Activated CD8-positive, alpha-beta memory T cell treated with anti-CD3 and anti-CD28 coated beads for 4 hours (primary cell): ENCODE data around the gene IL6.
"Not testable (repeated sequence)": the region's sequence is repeated elsewhere in the genome, so short reads cannot be mapped to it uniquely, and the experiment has no call there.

ENCODE experiments used
- DNase-seq, 2 donors: peaks; one replicate each; pipeline ENCODE4 v3.0.0-alpha.2; 2020; ENCODE audit warnings: low read depth in 2 of 2

The IL6 gene

GRCh38 chr7:22726345-22726906 lies 574 bp upstream of the IL6 start:
- DNase-seq = no peak

GRCh38 chr7:22727714-22728035 lies 675 bp downstream of the IL6 start:
- DNase-seq = no peak

- no peak for DNase-seq
These were observed 1.5 kb downstream of the IL6 start for GRCh38 chr7:22728401-22729029.

GRCh38 chr7:22729180-22729825 lies 2.3 kb downstream of the IL6 start:
- DNase-seq = no peak

GRCh38 chr7:22730066-22730710 lies 3.2 kb downstream of the IL6 start:
- DNase-seq = no peak

- no peak for DNase-seq
These were observed 4.1 kb downstream of the IL6 start for GRCh38 chr7:22730921-22731654.

- DNase-seq = no peak
These were observed 4.8 kb downstream of the IL6 start for GRCh38 chr7:22731766-22732165.

- no peak for DNase-seq
These were observed 5.6 kb downstream of the IL6 start for GRCh38 chr7:22732556-22733126.

GRCh38 chr7:22733761-22734160 lies 6.8 kb downstream of the IL6 start:
- no peak for DNase-seq

- DNase-seq = no peak
These were observed 16.0 kb downstream of the IL6 start for GRCh38 chr7:22743014-22743413.

GRCh38 chr7:22751341-22751740 lies 24.3 kb downstream of the IL6 start:
- no peak for DNase-seq

GRCh38 chr7:22757338-22757994 lies 30.5 kb downstream of the IL6 start:
- DNase-seq = no peak

GRCh38 chr7:22758576-22758975 lies 31.6 kb downstream of the IL6 start:
- DNase-seq = no peak

GRCh38 chr7:22759721-22760120 lies 32.7 kb downstream of the IL6 start:
- DNase-seq = no peak

GRCh38 chr7:22762866-22763265 lies 35.9 kb downstream of the IL6 start:
- no peak for DNase-seq

- DNase-seq = no peak
These were observed 38.6 kb downstream of the IL6 start for GRCh38 chr7:22765609-22766008.

- no peak for DNase-seq
These were observed 44.3 kb downstream of the IL6 start for GRCh38 chr7:22771194-22771871.

GRCh38 chr7:22771872-22772228 lies 44.9 kb downstream of the IL6 start:
- no peak for DNase-seq

- no peak for DNase-seq
These were observed 45.9 kb downstream of the IL6 start for GRCh38 chr7:22772885-22773284.

- no peak for DNase-seq
These were observed 50.0 kb downstream of the IL6 start for GRCh38 chr7:22776964-22777363.

GRCh38 chr7:22779730-22780323 lies 52.8 kb downstream of the IL6 start:
- DNase-seq = not testable (repeated sequence)
